Measurements from ENCODE around the gene DNMT3A. TPM values are rescaled to one million over a fixed set of nuclear protein-coding genes. Genes with fewer than 3 reads are reported as not detected.

DNMT3A gene
- total RNA-seq, 1 donor from 2014 or later: 12.9 TPM

GRCh38 chr2:25371253-25372241, 29.8 kb upstream of the DNMT3A start:
- no peak for DNase-seq (ENCODE audit: low read depth)
- no peaks in the 10 kb centered on the region for H3K27me3 ChIP-seq (ENCODE audit: control insufficient read depth, insufficient read depth, low read length)
- TF ChIP-seq, protein P1, sequence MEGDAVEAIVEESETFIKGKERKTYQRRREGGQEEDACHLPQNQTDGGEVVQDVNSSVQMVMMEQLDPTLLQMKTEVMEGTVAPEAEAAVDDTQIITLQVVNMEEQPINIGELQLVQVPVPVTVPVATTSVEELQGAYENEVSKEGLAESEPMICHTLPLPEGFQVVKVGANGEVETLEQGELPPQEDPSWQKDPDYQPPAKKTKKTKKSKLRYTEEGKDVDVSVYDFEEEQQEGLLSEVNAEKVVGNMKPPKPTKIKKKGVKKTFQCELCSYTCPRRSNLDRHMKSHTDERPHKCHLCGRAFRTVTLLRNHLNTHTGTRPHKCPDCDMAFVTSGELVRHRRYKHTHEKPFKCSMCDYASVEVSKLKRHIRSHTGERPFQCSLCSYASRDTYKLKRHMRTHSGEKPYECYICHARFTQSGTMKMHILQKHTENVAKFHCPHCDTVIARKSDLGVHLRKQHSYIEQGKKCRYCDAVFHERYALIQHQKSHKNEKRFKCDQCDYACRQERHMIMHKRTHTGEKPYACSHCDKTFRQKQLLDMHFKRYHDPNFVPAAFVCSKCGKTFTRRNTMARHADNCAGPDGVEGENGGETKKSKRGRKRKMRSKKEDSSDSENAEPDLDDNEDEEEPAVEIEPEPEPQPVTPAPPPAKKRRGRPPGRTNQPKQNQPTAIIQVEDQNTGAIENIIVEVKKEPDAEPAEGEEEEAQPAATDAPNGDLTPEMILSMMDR (IDR thresholded peaks at IDR 0.05; ENCODE audit: insufficient read depth, low read length, severe bottlenecking): no peak
- H3K4me3 ChIP-seq (ENCODE audit: low read depth, low read length): no peak overlapping the region
- FAIRE-seq: peak; percentile 18
- no peaks in the 10 kb centered on the region for H3K36me3 ChIP-seq (ENCODE audit: control insufficient read depth, insufficient read depth, low read length)

DNA sequence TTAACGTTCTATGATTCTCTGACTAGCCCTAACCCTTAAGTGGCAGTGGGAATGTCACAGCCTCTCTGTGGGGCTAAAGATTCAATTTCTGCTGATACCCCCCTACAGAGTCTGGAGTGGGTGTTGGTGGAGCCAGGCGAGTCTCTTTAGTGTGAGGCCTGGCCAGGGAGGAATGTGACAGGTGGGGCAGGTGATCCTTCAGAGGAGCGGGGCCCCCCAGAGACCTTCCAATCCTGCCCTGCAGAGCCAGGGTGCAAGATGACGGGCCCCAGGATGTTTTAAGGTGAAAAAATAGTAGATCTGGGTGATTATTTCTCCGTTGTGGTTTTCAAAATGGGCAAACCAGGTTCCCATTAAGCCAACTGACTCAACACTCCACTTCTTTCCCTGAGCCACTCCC, 28.2 kb upstream of the DNMT3A start:
- FAIRE-seq: no peak
- no peak overlapping the region for H3K4me3 ChIP-seq (ENCODE audit: low read depth, low read length)
- no peaks in the 10 kb centered on the region for H3K36me3 ChIP-seq (ENCODE audit: control insufficient read depth, insufficient read depth, low read length)
- DNase-seq (ENCODE audit: low read depth): no peak
- TF ChIP-seq, protein P1 (IDR thresholded peaks at IDR 0.05; ENCODE audit: insufficient read depth, low read length, severe bottlenecking): no peak
- no peaks in the 10 kb centered on the region for H3K27me3 ChIP-seq (ENCODE audit: control insufficient read depth, insufficient read depth, low read length)

GRCh38 chr2:25369439-25369838, 27.7 kb upstream of the DNMT3A start:
- FAIRE-seq (no peak), DNase-seq (ENCODE audit: low read depth) (no peak)
- H3K36me3 ChIP-seq (ENCODE audit: control insufficient read depth, insufficient read depth, low read length): no peaks in the 10 kb centered on the region
- no peaks in the 10 kb centered on the region for H3K27me3 ChIP-seq (ENCODE audit: control insufficient read depth, insufficient read depth, low read length)
- TF ChIP-seq, protein P1 (IDR thresholded peaks at IDR 0.05; ENCODE audit: insufficient read depth, low read length, severe bottlenecking): no peak
- H3K4me3 ChIP-seq (ENCODE audit: low read depth, low read length): no peak overlapping the region

GRCh38 chr2:25368660-25369059, 26.9 kb upstream of the DNMT3A start:
- DNase-seq (ENCODE audit: low read depth) (no peak), FAIRE-seq (no peak)
- H3K4me3 ChIP-seq (ENCODE audit: low read depth, low read length): no peak overlapping the region
- no peaks in the 10 kb centered on the region for H3K36me3 ChIP-seq (ENCODE audit: control insufficient read depth, insufficient read depth, low read length)
- H3K27me3 ChIP-seq (ENCODE audit: control insufficient read depth, insufficient read depth, low read length): no peaks in the 10 kb centered on the region
- TF ChIP-seq, protein P1 (IDR thresholded peaks at IDR 0.05; ENCODE audit: insufficient read depth, low read length, severe bottlenecking): no peak

GRCh38 chr2:25367296-25367695, 25.6 kb upstream of the DNMT3A start:
- Histone ChIP-seq H3K36me3 (ENCODE audit: control insufficient read depth, insufficient read depth, low read length) (no peaks in the 10 kb centered on the region), H3K4me3 (ENCODE audit: low read depth, low read length) (no peak overlapping the region), H3K27me3 (ENCODE audit: control insufficient read depth, insufficient read depth, low read length) (no peaks in the 10 kb centered on the region)
- TF ChIP-seq, protein P1 (IDR thresholded peaks at IDR 0.05; ENCODE audit: insufficient read depth, low read length, severe bottlenecking): no peak
- no peak for FAIRE-seq
- no peak for DNase-seq (ENCODE audit: low read depth)

Measured in bronchial epithelial cell (primary cell).